HG03060 (cell line): Measurements from ENCODE around the gene PPP1R37.

Experiments
- ATAC-seq: cut with Tn5 transposase; IDR thresholded peaks from one replicate; pipeline ENCODE4 v1.9.1; 2021; ENCODE audit warnings: low read depth, moderate number of reproducible peaks; ENCODE audit not compliant: unreplicated experiment

The PPP1R37 gene

DNA sequence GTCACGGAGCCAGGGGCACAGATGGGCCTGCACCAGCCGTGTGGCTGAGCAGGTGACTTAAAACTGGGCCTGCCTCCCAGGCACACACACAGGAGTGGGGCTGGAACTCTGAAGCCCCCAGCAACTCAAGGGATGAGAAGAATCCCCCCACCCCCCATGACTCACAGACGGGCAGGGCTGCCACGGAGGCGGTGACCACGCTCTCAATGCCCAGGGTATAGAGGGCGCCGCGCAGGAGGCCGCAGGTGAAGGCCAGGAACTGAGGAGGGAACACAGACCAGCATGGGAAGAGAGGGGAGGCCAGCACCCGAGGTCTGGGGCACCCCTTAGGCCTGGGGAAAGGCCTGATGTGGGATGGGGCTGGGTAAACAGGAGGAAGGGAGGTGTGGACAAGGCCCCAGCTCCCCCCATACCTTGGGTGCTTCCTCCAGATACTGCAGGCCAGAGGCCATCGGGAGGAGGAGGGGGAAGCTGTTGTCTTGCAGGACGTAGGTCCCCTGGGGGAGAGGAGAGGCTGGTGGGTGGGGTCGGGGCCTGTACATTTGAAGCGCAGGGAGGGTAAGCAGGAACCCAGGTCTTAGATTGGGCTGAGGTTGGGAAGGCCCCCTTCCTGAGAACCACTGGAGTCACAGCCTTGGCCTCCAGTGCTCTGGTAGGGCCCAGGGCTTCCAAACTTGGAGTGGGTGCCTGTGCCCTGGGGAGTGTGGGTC lies 70.9 kb downstream of the PPP1R37 start:
- ATAC-seq, result no peak

DNA sequence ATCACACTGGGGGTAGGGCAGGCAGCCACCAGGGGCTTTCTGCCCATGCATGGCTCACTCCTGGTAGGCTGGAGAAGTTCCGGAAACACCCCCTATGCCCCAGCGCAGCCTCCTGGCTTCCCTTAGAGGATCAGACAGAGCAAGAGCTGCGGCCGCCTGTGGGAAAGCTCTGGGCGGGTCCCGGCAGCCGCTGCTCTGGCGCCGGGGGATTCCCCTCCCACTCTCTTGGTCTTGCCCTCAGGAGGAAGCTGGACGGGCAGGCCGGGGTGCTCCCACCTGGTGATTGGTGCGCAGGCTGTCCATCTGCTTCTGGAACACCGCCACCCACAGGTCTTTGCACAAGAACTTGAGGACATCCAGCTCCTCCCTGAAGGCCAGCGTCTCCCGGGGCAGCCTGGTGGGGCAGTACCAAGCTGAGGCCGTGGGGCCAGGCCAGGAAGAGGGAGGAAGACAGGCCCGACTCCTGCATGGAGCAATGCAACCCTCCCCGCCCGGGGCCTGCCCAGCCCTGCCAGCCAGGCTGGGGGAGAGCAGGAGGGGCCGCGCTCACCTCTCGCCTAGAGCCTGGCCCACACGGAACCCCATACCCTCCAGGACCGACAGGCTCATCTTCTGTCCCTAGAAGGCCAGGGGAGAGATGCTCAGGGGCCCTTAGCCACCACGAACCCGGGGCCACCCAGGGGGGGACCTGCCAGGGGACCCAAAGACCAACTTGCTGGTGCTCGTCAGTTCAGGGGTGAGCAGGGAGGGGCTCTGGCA lies 71.8 kb downstream of the PPP1R37 start:
- no peak for ATAC-seq

DNA sequence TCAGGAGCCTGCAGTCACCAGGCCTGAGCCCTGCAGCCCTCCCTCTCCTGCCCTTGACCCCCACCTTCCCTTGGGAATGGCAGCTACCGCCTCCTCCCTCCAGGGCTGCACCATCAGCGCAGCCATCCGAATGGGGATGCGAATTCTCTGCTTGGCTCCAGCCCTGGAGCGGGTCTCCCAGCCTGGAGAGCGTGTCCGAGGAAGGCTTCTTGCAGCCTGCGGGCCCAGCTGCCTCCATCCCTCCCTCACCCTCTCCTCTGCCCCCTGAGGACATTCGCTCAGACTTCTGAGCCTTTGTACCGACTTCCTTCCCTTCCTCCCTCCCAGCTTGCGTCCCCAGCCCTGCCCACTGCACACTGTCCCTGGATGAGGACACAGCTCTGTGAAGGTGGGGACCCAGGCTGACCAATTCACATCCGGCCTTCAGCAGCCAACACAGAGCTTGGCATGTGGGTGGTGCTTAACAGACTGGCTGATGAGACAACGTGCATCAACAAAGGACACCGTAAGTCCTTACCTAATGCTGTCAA lies 73.8 kb downstream of the PPP1R37 start:
- no peak for ATAC-seq

DNA sequence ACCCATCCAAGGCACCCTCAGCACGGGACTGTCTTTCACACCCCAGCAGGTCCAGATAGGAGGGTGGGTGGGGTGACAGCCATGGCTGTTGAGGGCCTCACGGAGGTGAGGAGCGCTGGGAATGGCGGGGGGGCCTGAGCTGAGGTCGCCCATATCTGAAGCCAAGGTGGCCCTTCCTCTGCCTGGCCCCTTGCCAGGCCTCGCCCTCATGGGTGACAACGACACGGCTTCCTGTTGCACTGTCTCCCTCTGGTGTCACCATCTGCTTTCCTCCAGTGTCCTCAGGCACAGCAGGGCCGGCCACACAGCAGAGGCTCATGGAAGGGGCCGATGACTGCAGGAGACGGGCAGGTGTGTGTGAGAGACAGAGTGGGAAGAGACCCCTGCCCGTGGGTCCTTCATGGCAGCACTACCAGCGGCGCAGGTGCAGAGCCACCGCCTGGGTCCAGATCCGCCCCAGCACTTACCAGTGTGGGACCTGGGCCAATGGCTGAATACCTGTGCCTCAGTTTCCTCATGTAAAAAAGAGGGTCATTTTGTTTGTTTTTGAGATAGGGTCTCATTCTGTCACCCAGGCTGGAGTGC lies 75.9 kb downstream of the PPP1R37 start:
- no peak for ATAC-seq

DNA sequence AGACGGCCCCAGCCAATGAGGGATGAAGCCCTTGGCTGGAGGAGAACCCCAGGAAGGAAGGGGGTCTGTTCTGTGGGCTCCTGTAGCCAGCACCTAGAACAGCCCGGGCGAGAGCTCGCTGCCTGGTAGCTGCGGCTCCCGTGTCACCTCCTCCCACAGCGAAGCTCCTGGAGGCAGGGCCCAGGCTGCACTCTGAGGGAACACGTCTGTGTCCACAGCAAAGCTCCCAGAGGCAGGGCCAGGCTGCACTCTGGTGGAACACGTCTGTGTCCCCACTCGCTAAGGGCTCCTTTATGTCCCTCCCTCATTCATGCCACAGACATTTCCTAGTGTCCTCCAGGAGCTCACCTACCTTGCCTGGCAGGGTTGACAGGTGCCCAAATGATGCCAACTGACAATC lies 76.6 kb downstream of the PPP1R37 start:
- ATAC-seq, result no peak

DNA sequence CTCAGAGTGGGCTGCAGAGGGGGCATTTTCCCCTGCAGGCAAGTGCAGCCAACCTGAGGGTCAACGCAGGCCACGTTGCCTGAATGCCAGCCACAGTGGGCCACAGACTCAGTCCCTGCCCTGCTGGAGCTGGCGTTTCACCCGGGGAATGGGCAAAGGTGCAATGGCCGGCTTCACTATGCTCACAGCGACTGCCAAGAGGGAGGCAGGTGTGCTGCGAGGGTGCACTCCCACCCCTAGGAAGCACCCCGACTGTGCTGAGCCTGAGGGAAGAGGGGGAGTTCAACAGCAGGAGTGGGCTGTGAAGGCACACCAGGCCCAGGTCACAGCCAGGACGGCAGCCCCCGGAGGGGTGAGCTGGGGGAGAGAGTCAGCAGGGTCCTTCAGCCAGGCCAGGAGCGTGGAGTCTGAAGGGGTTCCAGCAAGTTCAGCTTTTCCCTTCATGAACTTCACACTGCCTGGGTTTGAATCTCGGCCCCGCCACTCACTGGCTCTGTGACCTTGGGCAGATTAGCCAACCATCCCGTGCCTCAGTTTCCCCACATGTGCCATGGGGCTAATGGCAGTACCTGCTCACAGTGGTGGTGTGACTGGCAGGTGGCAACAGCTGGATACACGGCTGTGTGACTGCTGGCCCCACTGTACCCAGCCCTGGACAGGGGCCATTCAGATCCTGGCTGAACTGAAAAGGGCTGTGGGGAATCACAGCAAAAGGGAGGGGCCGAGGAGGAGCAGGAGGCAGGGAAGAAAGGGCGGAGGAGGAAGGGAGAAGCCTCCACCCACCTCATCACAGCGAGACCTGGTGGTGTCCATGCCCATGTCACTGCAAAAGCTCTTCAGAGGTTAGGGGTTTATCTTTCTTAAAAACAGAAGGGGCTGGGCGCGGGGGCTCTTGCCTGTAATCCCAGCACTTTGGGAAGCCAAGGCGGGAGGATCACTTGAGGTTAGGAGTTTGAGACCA lies 77.4 kb downstream of the PPP1R37 start:
- ATAC-seq, result no peak

DNA sequence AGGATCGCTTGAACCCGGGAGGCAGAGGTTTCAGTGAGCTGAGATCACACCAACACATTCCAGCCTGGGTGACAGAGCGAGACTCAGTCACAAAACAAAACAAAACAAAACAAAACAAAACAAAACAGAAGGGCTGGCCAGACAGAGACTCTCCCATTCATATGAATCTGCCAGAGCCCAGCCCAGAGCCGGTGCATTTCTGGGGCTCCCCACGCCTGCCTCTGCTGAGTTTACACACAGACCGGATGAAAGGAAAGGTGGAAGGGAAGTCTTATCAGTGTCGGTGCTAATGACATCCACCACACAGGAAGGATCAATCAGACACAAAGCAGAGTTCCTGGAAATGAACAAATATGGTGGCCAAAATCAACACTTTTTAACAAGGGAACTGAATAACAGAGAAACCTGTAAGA lies 78.2 kb downstream of the PPP1R37 start:
- ATAC-seq, result no peak

DNA sequence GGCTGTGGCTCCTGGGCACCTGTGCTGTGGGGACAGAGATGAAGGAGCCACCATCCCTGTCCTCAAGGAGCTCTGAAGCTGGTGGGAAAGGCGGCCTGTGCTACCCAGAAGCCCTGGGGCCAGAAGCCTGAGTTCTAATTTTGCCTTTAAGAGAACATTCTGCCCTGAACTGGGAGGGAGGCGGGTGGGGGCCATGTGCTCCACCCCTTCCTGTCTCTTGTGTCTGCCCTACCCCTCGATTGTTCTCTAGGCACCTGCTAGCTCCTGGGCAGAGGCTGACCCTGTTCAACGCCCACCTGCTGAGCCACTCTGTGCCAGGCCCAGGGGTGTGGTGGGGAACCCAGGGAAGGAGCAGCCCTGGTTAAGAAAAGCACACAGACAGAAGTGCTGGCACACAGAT lies 79.2 kb downstream of the PPP1R37 start:
- no peak for ATAC-seq

DNA sequence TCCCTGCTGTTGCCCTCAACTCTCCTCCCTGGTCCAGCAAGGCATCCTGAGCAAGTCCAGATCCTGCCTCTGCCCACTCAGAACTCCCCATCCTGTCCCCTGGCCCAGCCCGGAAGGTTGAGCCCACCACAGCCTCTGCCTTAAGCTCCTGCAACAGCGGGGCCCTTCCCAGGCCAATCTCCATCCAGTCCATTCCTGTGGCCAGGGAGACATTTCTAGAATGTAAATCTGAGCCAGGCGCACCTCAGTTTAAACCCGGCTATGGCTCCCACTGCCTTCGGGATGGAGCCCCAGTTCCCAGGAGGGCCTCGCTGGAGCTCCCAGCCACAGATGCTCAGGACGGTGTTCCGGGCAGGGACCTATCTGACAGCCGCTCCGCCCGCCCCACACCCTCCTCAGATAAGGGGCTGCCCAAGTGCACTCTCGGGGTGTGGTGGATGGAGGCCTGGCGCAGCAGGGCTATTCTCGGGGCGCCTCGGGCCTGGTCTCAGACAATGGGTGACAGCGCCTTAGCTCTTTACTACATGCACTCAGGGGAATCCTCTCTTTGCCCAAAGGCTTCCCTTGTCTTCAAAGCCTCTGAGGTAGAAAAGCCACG lies 79.7 kb downstream of the PPP1R37 start:
- no peak for ATAC-seq

DNA sequence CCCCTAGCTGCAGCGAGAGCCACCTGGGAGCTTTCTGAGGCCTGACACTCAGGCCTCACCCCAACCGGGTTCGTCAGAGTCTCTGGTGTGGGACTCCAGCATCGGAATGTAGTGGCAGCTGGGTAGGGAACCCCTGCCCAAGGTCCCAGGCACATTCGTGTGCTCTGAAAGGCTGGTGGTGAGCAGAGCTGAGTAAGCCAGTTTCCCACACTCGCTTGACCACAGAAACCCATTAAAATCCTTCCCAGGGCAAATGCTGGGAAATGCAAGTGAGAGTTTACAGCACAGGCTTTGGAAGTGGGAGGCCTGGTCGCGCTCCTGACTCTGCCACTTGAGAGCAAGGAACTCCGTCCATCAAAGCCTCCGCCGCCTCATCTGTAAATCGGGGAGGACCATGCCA lies 80.8 kb downstream of the PPP1R37 start:
- no peak for ATAC-seq

DNA sequence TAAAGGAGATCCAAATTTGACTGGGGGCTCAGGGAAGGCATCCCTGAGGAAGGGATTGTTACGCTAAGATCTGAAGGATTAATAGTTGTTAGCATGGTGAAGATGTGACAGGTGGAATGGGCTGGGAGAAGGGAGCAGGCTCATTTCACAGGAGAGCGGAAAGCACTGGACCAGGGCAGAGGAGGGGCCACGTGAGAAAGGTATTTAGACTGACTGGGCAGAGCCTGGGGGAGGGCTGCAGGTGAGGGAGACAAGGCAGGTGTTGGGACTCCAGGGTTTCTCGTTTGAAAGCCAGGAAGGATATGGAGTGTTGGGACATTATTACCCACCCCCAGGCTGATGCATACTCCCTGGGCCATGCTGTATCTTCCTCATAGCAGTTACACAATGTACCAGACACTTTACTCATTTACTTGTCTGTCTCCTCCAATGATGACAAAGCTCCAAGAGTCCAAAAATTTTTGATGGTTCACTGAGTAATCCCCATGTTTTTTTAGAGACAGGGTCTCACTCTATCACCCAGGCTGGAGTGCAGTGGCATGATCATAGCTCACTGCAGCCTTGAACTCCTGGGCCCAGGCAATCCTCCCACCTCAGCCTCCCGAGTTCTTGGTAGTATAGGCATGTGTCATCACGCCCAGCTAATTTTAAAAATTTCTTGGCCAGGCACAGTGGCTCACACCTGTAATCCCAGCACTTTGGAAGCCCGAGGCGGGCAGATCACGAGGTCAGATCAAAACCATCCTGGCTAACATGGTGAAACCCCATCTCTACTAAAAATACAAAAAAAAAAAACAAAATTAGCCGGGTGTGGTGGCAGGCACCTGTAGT lies 82.8 kb downstream of the PPP1R37 start:
- no peak for ATAC-seq

DNA sequence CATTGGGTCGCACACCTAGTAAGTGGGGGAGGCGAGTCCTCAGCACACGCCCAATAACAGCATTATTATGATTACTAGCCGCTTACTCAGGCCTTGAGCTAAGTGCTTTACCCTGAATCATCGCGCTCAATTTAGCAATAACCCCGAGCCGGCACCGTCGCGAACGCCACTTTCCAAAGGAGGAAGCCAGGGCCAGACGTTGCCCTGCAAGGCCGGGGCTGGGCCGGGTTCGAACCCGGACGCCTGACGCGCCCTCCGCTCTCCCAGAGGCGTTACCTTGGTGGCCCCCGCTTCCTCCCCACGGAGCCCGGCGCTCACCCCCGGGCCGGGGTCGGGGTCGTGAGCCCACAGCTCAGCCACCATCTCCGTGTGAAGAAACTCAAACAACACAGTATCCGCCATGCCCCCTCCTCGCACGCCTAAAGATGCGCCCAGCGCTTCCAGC lies 84.9 kb downstream of the PPP1R37 start, which contains the start of gene TRAPPC6A:
Gene TRAPPC6A (minus strand): TSS at position 421 of the 445 bp plus-strand sequence. CDS start 19 bp downstream, at position 402.
- ATAC-seq, result no peak

DNA sequence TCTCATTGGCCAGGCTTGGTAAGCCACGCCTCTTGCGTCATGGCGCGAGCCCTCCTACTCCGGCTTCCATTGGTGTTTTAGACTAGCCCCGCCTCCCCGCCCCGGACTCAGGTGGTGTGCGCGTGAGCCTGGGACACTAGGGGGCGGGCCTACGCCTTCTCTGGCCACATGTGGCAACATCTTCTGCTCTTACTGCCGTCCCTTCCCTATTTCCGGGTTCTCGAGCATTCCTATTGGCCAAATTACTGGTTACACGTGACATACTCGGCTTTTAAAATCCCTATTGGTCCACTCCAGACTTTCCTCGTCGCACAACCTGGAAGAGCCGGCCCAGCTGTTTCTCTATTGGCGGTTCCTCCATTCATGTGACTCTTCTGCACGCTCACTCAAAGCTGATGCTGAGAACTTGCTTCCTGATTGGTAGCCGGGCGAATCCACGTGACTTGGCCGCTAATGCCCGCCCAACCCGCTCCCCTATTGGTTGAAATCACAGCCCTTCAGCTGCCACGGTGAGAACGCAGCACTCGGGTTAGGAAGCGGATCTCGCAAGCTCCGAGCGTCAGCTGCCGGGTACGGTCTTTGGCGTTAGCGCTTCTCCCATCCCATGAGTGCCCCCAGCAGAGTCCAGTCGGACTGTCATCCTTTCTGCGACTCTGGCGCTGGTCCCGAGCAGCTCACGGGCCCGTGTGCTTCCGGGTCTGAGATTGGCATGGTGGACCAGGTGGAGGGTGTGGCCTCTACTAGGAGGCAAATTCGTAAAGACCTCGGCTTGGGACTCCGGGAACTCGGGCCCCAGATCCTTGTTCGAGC lies 85.5 kb downstream of the PPP1R37 start, which contains the start of gene BLOC1S3:
Gene BLOC1S3 (plus strand): TSS at position 523 of the 810 bp plus-strand sequence. CDS start 513 bp downstream, outside the sequence.
- peak; percentile 80 for ATAC-seq

DNA sequence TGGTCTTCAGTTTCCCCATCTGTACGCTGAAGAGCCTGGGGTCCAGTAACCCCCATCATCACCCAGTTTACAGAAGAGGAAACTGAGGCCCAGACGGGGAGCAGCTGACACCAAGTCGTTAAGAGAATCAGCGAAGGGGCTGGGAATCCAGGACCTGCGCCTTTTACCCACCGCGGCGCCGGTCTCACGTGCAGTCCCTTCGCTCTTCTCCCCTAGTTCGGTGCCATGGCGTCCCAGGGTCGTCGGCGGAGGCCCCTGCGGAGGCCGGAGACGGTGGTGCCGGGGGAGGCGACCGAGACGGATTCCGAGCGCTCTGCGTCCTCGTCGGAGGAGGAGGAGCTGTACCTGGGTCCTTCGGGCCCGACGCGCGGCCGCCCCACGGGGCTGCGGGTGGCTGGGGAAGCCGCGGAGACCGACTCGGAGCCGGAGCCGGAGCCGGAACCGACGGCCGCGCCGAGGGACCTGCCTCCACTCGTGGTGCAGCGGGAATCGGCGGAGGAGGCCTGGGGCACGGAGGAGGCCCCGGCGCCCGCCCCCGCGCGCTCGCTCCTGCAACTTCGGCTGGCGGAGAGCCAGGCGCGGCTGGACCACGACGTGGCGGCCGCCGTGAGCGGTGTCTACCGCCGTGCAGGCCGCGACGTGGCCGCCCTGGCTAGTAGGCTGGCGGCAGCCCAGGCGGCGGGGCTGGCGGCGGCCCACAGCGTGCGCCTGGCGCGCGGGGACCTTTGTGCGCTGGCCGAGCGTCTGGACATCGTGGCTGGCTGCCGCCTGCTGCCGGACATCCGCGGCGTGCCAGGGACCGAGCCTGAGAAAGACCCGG lies 86.3 kb downstream of the PPP1R37 start:
- no peak for ATAC-seq

DNA sequence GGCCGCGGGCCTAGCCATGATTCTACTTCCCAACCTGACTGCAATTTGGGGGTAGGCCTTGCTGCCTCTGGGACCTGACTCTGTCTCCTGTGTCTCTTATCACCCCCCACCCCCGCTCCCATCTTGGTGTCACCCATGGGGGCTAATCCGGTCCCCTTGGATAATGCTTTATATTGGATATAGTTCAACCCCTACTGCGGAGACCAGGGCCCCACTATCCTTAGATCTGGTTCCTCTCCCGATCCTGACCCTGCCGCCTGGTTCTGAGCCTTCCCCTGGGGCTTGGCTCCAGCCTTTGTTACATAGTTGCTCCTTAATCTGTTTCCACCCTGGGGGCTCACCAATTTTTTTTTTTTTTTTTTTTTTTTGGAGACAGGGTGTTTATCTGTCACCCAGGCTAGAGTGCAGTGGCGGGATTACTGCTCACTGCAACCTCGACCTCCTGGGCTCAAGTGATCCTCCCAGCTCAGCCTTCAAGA lies 87.0 kb downstream of the PPP1R37 start:
- no peak for ATAC-seq

DNA sequence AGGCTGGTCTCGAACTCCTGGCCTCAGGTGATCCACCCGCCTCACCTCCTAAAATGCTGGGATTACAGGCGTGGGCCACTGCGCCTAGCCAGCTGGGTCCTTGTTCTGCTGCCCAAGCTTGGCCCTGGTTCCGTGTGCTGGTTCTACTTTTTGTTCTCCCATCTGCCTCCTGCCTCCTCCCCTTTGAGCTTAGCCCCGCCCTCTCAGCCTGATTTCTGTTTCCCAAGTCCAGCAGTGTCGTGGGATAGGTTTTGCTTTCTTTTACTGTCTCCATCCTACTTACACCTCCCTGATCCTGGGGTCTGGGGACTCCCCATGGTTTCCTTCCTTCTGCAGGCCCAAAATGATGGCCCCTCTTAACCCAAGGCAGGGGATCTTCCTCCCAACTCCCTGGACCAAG lies 88.0 kb downstream of the PPP1R37 start:
- ATAC-seq, result no peak

DNA sequence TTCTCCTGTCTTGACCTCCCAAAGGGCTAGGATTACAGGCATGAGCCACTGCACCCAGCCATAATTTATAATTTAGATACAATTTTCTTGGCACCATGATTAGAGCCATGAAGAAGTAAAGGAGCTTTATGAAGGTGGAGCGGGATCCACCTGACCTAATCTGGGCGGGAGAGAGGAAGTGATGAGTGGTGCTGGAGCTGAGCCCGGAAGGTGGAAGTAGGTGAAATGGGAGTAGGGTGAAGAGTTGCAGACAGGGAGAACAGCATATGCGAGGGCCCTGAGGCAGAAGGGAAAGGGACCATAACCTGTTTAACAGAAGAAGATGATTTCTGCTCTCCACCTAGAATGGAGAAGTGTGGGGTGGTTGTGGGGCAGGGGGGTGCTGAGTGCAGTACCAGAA lies 89.8 kb downstream of the PPP1R37 start:
- ATAC-seq, result no peak
